Keratinocyte (primary cell): ENCODE data around the gene YIPF2. TPM values are rescaled to one million over a fixed set of nuclear protein-coding genes. Genes with fewer than 3 reads are reported as not detected.

ENCODE experiments used
- DNase-seq: peaks from one replicate; pipeline ENCODE4 v3.0.0-alpha.2; 2011; ENCODE audit warnings: low read depth, missing footprints, low spot score
- FAIRE-seq: peaks from 2 replicates; lab custom pipeline; 2011; peaks lifted over from hg19 to GRCh38; lab: Jason Lieb, UNC
- H2AFZ ChIP-seq: 2 replicates; pipeline ENCODE4 v1.6.0; 2012; ENCODE audit warnings: low read length, control low read depth, inconsistent platforms; ENCODE audit not compliant: control insufficient read depth
- H3K27ac ChIP-seq: 2 replicates; pipeline ENCODE4 v1.5.1; 2011; ENCODE audit warnings: low read length; ENCODE audit not compliant: control insufficient read depth, insufficient read depth
- H3K27me3 ChIP-seq: 3 replicates; pipeline ENCODE4 v1.6.0; 2011; ENCODE audit warnings: low read length; ENCODE audit not compliant: control insufficient read depth, insufficient read depth; ENCODE audit errors: extremely low read depth
- H3K36me3 ChIP-seq, 2 experiments: 2 replicates in 1 of 2; 3 replicates in 1 of 2; pipeline ENCODE4 v1.5.1; 2011; ENCODE audit warnings: low read length in 2 of 2, mild to moderate bottlenecking in 1 of 2; ENCODE audit not compliant: control insufficient read depth in 2 of 2, insufficient read depth in 2 of 2; ENCODE audit errors: extremely low read depth in 1 of 2
- H3K4me1 ChIP-seq: 3 replicates; pipeline ENCODE4 v1.5.1; 2011; ENCODE audit warnings: low read length; ENCODE audit not compliant: control insufficient read depth, insufficient read depth; ENCODE audit errors: extremely low read depth
- H3K4me2 ChIP-seq: 3 replicates; pipeline ENCODE4 v1.6.0; 2011; ENCODE audit warnings: low read depth, low read length; ENCODE audit not compliant: control insufficient read depth, insufficient read depth; ENCODE audit errors: extremely low read depth
- H3K4me3 ChIP-seq, 3 experiments: fragments of 200-600 bp in 1 of 3; sonication (generic) in 1 of 3; 2 replicates in 2 of 3; 3 replicates in 1 of 3; pipeline ENCODE4 v1.5.1; 2011 to 2016; ENCODE audit warnings: low read length in 3 of 3, mild to moderate bottlenecking in 3 of 3, control low read depth in 2 of 3, inconsistent platforms in 1 of 3, low read depth in 1 of 3, mixed read lengths in 1 of 3, mixed run types in 1 of 3, moderate library complexity in 1 of 3; ENCODE audit not compliant: control insufficient read depth in 2 of 3, insufficient read depth in 2 of 3; ENCODE audit errors: extremely low read depth in 1 of 3
- H3K79me2 ChIP-seq: 2 replicates; pipeline ENCODE4 v1.6.0; 2012; ENCODE audit warnings: low read length; ENCODE audit not compliant: control insufficient read depth, insufficient read depth
- H3K9ac ChIP-seq: 3 replicates; pipeline ENCODE4 v1.6.0; 2011; ENCODE audit warnings: low read length; ENCODE audit not compliant: control insufficient read depth, insufficient read depth; ENCODE audit errors: extremely low read depth
- H3K9me1 ChIP-seq: 3 replicates; pipeline ENCODE4 v1.6.0; 2011; ENCODE audit warnings: low read length; ENCODE audit not compliant: control insufficient read depth, insufficient read depth; ENCODE audit errors: extremely low read depth
- H3K9me3 ChIP-seq: 2 replicates; pipeline ENCODE4 v1.5.1; 2012; ENCODE audit warnings: low read depth, low read length; ENCODE audit not compliant: control insufficient read depth
- H4K20me1 ChIP-seq: 3 replicates; pipeline ENCODE4 v1.6.0; 2011; ENCODE audit warnings: low read length; ENCODE audit not compliant: control insufficient read depth, insufficient read depth; ENCODE audit errors: extremely low read depth
- EZH2 ChIP-seq: IDR thresholded peaks from one replicate; pipeline ENCODE4 v1.6.1; 2012; ENCODE audit warnings: inconsistent platforms, mild to moderate bottlenecking, low read length, moderate library complexity
- dilution Hi-C: fragments of 300-500 bp; cut with MboI; formaldehyde crosslinking; loops from one replicate; pipeline ENCODE4 v1.7.0; 2020; ENCODE audit warnings: low sequenced_read_pairs; ENCODE audit not compliant: extremely low pct_ligation_motif_present
- polyA plus RNA-seq, 5 experiments: library from polyadenylated mRNA; depleted of rRNA in 3 of 5; stranded (reverse) in 3 of 5; stranded (forward) in 1 of 5; unstranded in 1 of 5; fragments of >200 nt; gene quantifications; 1 replicate in 1 of 5; 2 replicates in 3 of 5; 3 replicates in 1 of 5; pipeline versions ENCODE4 v1.2.1 to v1.2.3, GENCODE V29; 2011 to 2012; ENCODE audit warnings: missing spikeins in 2 of 5, low read depth in 1 of 5, low replicate concordance in 1 of 5
- TF ChIP-seq, protein P1 (sequence below), 3 experiments: IDR thresholded peaks in 1 of 3; conservative IDR thresholded peaks in 1 of 3; optimal IDR thresholded peaks in 1 of 3; 2 replicates in 2 of 3; 3 replicates in 1 of 3; pipeline versions ENCODE3 to v1.5.1; 2011; ENCODE audit warnings: low read length in 3 of 3, mild to moderate bottlenecking in 3 of 3, moderate library complexity in 2 of 3, control low read depth in 1 of 3, inconsistent platforms in 1 of 3; ENCODE audit not compliant: insufficient read depth in 2 of 3; ENCODE audit errors: extremely low read depth in 1 of 3

Gene YIPF2
- polyA plus RNA-seq, 1 donor (not counting 4 experiments of a cell fraction or from before 2014, with no cell fraction given), result 26.9 TPM

DNA sequence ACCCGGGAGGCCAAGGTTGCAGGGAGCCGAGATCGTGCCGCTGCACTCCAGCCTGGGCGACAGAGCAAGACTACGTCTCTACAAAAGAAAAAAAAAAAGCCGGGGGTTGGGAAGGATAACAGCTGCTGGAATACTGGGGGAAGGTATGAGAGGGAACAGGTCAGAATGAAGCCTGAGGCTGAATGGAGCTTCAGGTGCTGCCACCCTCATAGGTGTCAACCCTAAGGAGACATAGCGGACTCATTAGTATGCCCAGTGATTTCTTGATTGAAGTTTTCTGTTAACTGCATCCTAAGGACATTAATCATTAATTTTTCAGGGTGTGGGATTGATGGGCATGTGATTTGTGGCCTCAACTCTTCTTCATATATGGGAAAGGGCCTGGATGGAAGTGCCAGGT lies 38.4 kb upstream of the YIPF2 start:
- Histone ChIP-seq H3K9ac (no peak overlapping the region), H3K4me2 (no peak overlapping the region), H3K79me2 (peaks cover 91% of the 10 kb centered on the region), H2AFZ (no peak overlapping the region), H3K9me3 (no peaks in the 10 kb centered on the region), H3K27ac (no peak overlapping the region), H3K27me3 (no peaks in the 10 kb centered on the region), H3K4me3 (no peak overlapping the region), H4K20me1 (peaks cover 33% of the 10 kb centered on the region), H3K36me3 (peaks cover 0 to 6% of the 10 kb centered on the region in 2 experiments), H3K9me1 (peaks cover 8% of the 10 kb centered on the region), H3K4me1 (peaks cover 16% of the 10 kb centered on the region)
- TF ChIP-seq EZH2, result no peak
- TF ChIP-seq, protein P1, sequence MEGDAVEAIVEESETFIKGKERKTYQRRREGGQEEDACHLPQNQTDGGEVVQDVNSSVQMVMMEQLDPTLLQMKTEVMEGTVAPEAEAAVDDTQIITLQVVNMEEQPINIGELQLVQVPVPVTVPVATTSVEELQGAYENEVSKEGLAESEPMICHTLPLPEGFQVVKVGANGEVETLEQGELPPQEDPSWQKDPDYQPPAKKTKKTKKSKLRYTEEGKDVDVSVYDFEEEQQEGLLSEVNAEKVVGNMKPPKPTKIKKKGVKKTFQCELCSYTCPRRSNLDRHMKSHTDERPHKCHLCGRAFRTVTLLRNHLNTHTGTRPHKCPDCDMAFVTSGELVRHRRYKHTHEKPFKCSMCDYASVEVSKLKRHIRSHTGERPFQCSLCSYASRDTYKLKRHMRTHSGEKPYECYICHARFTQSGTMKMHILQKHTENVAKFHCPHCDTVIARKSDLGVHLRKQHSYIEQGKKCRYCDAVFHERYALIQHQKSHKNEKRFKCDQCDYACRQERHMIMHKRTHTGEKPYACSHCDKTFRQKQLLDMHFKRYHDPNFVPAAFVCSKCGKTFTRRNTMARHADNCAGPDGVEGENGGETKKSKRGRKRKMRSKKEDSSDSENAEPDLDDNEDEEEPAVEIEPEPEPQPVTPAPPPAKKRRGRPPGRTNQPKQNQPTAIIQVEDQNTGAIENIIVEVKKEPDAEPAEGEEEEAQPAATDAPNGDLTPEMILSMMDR (optimal IDR thresholded peaks at IDR 0.05 in 1 of 3, IDR thresholded peaks at IDR 0.05 in 1 of 3, conservative IDR thresholded peaks at IDR 0.05 in 1 of 3; ENCODE audit: extremely low read depth in 1 of 3, insufficient read depth in 2 of 3, low read length in 3 of 3), result no peak
- FAIRE-seq, result no peak
- dilution Hi-C loops, result no loop called here
- DNase-seq, result no peak

GRCh38 chr19:10965398-10965797 lies 37.0 kb upstream of the YIPF2 start:
- peaks cover 31% of the 10 kb centered on the region for H4K20me1 ChIP-seq
- H3K36me3 ChIP-seq, result peaks cover 0 to 6% of the 10 kb centered on the region in 2 experiments
- H3K9ac ChIP-seq, result no peak overlapping the region
- dilution Hi-C loops, result no loop called here
- H3K9me1 ChIP-seq, result peaks cover 8% of the 10 kb centered on the region
- H3K27me3 ChIP-seq, result no peaks in the 10 kb centered on the region
- TF ChIP-seq, protein P1 (optimal IDR thresholded peaks at IDR 0.05 in 1 of 3, IDR thresholded peaks at IDR 0.05 in 1 of 3, conservative IDR thresholded peaks at IDR 0.05 in 1 of 3; ENCODE audit: extremely low read depth in 1 of 3, insufficient read depth in 2 of 3, low read length in 3 of 3), result no peak
- TF ChIP-seq EZH2, result no peak
- H3K79me2 ChIP-seq, result peaks cover 85% of the 10 kb centered on the region
- no peak overlapping the region for H3K4me3 ChIP-seq
- DNase-seq (no peak), FAIRE-seq (no peak)
- no peak overlapping the region for H3K27ac ChIP-seq
- peaks cover 16% of the 10 kb centered on the region for H3K4me1 ChIP-seq
- no peak overlapping the region for H3K4me2 ChIP-seq
- H3K9me3 ChIP-seq, result no peaks in the 10 kb centered on the region
- H2AFZ ChIP-seq, result no peak overlapping the region
